Measurements from ENCODE around the gene SV2A.

Gene SV2A

GRCh38 chr1:149899460-149900284, 18.0 kb downstream of the SV2A start, which contains the start of gene BOLA1 (continued):
- TF ChIP-seq BCL6B (tag by site-specific recombination; IDR thresholded peaks at IDR 0.05) (no peak), TRIM28 (IDR thresholded peaks at IDR 0.05; ENCODE audit: borderline replicate concordance, low read length) (peak; percentile 76; the same call in 1 of the 2 replicates), SETDB1 (IDR thresholded peaks at IDR 0.05; ENCODE audit: insufficient read length, low read length) (peak; percentile 11), ZNF777 (tag by site-specific recombination; IDR thresholded peaks at IDR 0.05; ENCODE audit: borderline replicate concordance) (no peak), ZNF18 (tag by site-specific recombination; IDR thresholded peaks at IDR 0.05) (no peak), ZNF350 (tag by site-specific recombination; IDR thresholded peaks at IDR 0.05) (no peak), ZIC2 (tag by site-specific recombination; IDR thresholded peaks at IDR 0.05) (peak; percentile 58; the same call in 1 of the 2 replicates), HOXC10 (CRISPR knock-in tag; IDR thresholded peaks at IDR 0.05) (no peak), OSR2 (tag by site-specific recombination; IDR thresholded peaks at IDR 0.05) (no peak), ZNF677 (tag by site-specific recombination; IDR thresholded peaks at IDR 0.05) (no peak), HOXD13 (CRISPR knock-in tag; IDR thresholded peaks at IDR 0.05; ENCODE audit: borderline replicate concordance) (no peak), GLI2 (tag by site-specific recombination; IDR thresholded peaks at IDR 0.05; ENCODE audit: borderline replicate concordance, low read depth) (no peak), ZBTB11 (tag by site-specific recombination; conservative IDR thresholded peaks at IDR 0.05; ENCODE audit: low read depth) (peak; percentile 73), TCF7L2 (IDR thresholded peaks at IDR 0.05; ENCODE audit: borderline replicate concordance, low read depth, low read length) (no peak), ZSCAN23 (tag by site-specific recombination; IDR thresholded peaks at IDR 0.05) (no peak)

- ChIA-PET POLR2A (interaction anchor here (1.0 kb wide), 1 partner anchor 9 kb away, joined by 5 read pairs; a partner anchor contains a TSS), CTCF (no interaction called here)
- Histone ChIP-seq H3K9me3 (ENCODE audit: control insufficient read depth, insufficient read depth, low read depth, low read length) (no peaks in the 10 kb centered on the region), H3K4me3 (ENCODE audit: low read depth, low read length) (no peak overlapping the region), H3K27ac (ENCODE audit: extremely low read depth, low read depth, low read length) (no peak overlapping the region), H3K4me1 (ENCODE audit: control insufficient read depth, insufficient read depth, low read length) (no peaks in the 10 kb centered on the region), H3K36me3 (ENCODE audit: control insufficient read depth in 2 of 2, insufficient read depth in 1 of 2, low read length in 2 of 2) (peaks cover 0 to 3% of the 10 kb centered on the region in 2 experiments; a peak in 2 of 3 replicates)
- no peak for TF ChIP-seq GLI4 (tag by site-specific recombination; IDR thresholded peaks at IDR 0.05)
- no peak for TF ChIP-seq ZNF645 (tag by site-specific recombination; IDR thresholded peaks at IDR 0.05)
- TF ChIP-seq ZNF692 (tag by site-specific recombination; IDR thresholded peaks at IDR 0.05) = no peak
- no peak for TF ChIP-seq ZNF169 (tag by site-specific recombination; IDR thresholded peaks at IDR 0.05)
- no peak for TF ChIP-seq ZNF274 (IDR thresholded peaks at IDR 0.05; ENCODE audit: low read length)
- TF ChIP-seq ZNF274 (tag by site-specific recombination; IDR thresholded peaks at IDR 0.05; ENCODE audit: borderline replicate concordance) = no peak
- TF ChIP-seq RBAK (tag by site-specific recombination; IDR thresholded peaks at IDR 0.05) = no peak
- TF ChIP-seq ZNF664 (tag by site-specific recombination; IDR thresholded peaks at IDR 0.05) = no peak
- TF ChIP-seq OSR2 (tag by site-specific recombination; IDR thresholded peaks at IDR 0.05) = no peak
- TF ChIP-seq BCL6B (tag by site-specific recombination; IDR thresholded peaks at IDR 0.05) = no peak
Measured at GRCh38 chr1:149896575-149896974, 21.1 kb downstream of the SV2A start.
